Measurements from ENCODE around the gene BMPR1A.

DNA sequence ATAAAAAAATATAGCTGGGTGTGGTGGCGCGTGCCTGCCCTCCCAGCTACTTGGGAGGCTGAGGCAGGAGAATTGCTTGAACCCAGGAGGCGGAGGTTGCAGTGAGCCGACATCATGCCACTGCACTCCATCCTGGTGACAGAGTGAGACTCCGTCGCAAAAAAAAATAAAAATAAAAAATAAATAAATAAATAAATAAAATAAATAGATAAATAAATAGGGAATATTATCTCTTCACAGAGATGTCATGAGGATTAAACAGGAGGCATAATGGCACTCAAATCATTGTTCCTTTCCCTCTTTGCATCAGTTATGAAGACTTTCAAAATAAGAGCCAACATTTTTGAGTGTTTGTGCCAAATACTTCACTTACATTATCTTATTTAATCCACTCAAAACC, 32.0 kb upstream of the BMPR1A start:
- TF ChIP-seq, protein P1, sequence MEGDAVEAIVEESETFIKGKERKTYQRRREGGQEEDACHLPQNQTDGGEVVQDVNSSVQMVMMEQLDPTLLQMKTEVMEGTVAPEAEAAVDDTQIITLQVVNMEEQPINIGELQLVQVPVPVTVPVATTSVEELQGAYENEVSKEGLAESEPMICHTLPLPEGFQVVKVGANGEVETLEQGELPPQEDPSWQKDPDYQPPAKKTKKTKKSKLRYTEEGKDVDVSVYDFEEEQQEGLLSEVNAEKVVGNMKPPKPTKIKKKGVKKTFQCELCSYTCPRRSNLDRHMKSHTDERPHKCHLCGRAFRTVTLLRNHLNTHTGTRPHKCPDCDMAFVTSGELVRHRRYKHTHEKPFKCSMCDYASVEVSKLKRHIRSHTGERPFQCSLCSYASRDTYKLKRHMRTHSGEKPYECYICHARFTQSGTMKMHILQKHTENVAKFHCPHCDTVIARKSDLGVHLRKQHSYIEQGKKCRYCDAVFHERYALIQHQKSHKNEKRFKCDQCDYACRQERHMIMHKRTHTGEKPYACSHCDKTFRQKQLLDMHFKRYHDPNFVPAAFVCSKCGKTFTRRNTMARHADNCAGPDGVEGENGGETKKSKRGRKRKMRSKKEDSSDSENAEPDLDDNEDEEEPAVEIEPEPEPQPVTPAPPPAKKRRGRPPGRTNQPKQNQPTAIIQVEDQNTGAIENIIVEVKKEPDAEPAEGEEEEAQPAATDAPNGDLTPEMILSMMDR (IDR thresholded peaks at IDR 0.05) = no peak
- no peak for TF ChIP-seq POLR2A (IDR thresholded peaks at IDR 0.05)

Data from esophagus squamous epithelium (tissue), 4 donors.